ENCODE results near the gene PPM1H.

Gene PPM1H

DNA sequence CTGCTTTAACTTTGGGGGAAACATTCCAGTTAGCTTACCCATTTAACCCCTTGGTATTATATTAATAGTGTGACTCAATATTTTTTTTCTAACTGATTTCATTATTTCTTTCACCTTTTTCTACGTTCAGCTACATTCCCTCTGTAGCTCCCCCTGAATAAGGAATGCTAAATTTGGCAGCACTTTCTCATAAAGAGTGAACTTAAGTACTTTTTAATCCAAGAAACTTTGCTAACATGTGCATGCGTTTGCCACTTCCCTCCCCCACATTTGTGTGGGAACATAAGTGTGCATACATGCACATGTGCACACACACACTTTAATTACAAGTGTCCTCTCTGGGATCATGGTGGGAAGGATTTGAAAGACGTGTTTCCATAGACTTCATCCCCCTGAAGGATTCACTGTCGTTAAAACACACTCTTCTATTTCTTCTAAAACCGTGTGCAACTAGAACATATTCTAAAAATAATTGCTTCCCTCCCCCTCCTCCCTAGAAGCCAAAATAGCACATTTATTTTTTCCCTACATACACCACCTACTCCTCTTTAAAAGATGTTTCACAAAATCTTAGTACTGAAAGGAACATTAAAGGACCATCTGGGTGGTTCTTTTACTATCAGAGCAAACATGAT lies 142.6 kb downstream of the PPM1H start:
- no peak for DNase-seq

DNA sequence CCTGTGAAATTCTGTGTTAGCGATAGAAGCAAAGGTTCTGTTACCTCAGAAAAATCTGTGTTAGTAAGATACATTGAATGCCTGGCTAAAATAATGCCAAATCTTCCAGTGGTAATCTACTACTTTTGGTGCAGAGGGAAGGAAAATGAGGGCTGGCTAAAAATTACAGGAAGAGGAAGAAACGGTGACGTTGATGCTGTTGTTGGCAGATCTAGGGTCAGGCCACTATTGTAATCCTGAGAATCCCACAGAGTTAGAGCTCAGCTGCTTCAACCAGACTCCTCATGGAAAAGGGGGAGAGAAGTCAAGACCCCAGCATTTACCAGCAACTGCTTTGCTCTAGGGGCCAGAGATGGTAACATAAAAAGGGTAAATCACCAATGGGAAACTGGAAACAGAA lies 145.1 kb downstream of the PPM1H start:
- no peak for DNase-seq

DNA sequence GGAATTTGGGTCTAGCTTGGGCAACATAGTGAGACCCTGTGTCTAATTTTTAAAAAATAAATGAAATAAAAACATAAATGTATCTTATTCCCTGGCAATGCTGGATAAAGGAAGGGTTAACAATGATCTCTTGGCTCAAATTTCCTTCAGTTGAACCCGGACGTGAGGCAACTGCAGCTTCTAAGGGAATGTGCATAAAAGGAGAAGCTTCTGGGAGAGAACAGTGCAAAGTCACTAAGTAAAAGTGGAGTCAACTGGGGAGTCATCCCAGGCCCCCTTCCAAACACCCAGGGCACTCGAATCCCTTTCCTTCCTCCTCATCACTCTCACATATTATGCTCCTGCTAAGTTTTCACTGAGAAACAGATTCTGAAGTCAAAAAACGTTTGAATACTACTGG lies 147.3 kb downstream of the PPM1H start:
- no peak for DNase-seq

DNA sequence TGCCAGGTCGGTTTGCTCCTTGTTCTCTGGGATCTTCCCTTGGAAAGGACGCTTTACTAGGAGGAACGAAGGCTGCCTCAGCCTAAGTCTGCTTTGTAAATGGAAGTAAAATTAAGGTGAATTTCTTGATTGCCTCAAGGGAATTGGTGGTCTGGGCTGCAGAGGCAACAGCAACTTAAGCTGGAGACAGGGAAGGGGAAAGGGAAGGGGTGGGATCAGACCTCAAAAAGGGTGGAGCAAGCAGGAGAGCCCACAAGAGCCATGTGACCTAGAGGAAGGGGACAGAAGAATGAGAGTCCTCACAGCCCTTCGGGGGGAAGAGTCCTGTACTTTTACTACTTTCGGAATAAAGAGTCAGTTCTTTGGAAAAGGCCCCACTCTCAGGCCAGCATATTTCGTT lies 147.9 kb downstream of the PPM1H start:
- no peak for DNase-seq

DNA sequence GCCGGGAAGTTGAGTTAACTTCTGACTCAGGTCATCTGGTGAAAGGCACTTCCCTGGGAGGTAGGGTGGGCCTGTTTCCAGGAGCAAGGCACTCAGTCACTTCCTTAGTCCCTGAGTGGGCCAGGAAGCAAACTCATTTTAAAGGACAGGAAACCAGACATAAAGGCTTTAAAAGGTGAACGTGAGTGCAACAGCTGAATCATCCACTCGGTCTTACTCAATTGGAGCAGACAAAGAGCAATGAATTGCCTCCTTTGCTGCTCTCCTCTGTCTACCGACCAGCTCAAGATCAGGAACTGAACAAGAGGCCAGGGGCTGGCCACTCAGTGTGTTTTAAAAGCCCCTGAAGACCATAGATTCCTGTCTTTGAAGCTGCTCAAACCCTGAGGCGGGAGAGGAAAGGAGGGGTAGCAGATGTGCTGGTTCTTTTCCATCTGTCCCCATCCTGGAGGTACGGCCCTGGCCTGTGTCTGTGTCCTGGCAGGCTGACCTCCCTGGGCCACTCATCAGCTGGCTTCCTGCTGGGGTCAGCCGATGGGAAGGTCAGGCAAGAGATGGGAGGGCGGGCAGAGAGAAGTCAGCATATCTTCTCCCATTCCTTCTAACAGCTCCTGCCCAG lies 148.9 kb downstream of the PPM1H start:
- DNase-seq, result peak in 1 of 2 experiments; percentile 19

DNA sequence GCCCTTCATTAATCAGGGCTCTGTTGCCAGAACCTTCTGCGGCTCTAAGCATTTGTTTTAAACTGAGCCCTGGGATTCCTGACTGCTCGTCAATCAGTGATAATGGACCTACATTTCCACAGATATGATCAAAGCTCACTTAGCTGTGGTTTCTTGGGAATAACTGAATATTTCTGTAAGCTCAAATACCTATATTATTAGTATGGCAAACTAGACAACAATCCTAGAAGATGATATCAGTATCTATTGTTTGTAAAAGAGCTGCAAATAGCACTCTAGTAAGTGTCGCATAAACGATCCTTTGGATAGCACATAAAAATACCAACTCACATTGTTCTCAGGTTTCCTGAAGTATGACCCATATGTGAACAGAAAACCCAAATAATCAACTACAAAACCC lies 150.4 kb downstream of the PPM1H start:
- no peak for DNase-seq

DNA sequence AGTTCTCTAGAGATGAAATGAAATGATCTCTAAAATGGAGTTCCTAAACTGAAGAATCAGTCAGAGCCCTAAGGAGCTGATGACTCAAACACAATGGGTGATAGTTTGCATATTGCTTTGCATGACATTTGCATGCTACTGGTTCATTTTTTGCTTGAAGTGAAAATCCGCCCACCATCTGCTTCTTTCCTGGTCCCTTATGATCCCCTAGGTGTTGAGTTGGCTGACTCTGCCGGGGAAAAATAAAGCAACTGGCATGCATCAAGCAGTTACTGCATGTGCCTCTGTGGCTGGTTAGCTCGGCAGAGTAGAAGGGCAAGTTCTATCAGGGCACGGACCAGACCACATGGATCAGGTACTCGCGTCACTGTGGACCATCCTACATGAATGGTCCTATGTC lies 151.1 kb downstream of the PPM1H start:
- no peak for DNase-seq

DNA sequence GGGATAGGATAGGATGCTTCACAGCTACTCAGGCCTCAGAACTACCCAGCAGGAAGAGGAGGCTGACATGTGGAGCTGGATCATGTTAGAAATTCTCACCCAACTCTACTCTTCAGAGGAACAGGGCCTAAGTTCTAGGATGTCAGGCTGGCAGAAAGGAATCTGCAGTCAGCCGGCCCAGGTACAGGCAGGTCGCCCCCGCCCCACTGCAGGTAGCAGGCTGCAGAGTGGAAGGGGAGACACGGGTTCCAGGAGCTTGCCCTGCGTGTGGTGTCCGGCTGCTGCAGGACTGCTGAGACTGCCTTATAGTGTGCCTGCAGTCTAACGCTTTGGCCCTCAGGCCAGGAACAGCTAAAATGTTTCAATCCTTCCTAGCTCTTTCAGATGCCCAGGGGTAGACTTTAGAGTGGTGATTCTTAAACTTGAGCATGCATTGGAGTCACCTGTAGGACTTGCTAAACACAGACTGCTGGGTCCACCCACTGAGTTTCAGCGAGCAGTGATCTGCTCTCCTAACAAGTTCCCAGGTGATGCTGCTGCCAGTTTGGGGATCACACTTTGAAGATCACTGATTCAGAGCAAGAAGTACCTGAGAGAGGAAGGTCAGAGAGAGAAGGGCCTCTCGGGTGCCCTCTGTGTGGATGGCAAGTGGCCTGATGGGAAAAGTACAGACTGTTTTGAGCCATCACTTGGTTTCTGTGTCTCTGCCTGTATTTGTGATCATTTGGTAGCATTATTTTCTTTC lies 153.6 kb downstream of the PPM1H start:
- DNase-seq, result no peak

DNA sequence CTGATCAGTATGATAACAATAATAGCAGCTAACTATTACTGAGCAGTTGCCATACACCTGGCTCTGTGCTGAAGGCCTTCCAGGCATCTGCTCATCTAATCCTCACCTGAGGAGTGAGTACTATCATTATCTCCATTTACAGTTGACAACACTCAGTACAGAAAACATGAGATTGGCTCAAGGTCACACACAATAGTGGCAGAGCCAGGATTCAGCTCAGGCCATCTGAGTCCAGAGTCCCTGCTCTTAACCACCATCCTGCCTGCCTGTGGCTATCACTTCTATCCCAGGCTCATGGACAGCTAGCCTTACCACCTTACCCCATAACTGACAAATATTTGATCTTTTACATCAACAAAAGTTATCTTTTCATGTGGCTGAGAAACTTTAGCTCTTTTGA lies 155.5 kb downstream of the PPM1H start:
- no peak for DNase-seq

DNA sequence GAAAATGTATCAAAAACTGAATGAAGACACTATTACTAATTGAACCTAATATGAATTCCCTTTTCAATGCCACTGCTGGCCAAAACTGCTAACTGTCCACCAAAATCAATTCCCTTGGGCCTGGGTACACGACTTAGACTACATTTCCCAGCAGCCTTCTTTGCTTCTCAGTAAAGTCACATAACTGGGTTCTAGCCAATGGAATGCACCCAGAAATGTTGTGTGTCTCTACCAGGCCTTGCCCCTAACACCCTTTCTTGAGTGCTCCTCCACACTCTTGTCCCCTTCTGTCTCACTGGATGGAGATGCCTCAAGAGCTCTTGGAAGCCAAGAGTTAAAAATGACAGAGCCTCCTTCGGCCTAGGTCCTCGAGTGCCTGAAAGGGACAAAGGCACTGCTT lies 156.8 kb downstream of the PPM1H start:
- no peak for DNase-seq

DNA sequence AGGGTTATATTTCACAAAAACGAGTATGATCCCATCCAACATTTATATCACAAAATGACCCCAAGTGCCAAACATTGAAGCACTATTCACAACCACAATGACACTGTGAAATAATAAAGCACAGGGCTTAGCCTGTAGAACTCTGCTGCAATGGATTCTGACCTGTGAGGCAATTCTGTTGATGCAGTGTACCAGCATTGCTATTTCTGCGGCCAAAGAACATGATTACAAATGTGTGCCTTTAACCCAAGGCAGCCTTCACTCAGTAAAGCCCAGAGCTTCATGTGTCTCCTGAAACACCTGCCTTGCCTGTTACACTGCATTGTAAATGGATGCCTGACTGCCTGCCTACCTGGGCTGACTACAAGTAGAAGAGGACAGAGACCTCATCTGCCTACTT lies 158.0 kb downstream of the PPM1H start:
- no peak for DNase-seq

DNA sequence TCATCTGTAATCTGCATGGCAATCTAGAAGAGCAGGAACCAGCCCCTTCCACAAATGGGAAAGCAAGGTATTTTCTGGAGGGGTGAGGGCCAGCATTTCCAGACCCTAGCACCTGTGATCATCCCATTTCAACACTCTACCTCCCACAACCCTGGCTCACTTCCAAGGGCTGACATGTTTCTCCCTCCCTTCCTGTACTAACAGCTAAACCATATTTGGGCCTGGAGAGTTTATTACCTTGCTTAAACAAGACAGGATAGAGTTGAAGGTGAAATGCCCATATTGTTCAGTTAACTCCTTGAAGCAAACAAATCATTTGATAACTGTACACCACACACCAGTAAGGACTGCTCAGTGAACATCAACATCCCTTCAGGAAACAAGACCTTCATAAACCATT lies 158.4 kb downstream of the PPM1H start:
- DNase-seq, result peak in 1 of 2 experiments; percentile 12

DNA sequence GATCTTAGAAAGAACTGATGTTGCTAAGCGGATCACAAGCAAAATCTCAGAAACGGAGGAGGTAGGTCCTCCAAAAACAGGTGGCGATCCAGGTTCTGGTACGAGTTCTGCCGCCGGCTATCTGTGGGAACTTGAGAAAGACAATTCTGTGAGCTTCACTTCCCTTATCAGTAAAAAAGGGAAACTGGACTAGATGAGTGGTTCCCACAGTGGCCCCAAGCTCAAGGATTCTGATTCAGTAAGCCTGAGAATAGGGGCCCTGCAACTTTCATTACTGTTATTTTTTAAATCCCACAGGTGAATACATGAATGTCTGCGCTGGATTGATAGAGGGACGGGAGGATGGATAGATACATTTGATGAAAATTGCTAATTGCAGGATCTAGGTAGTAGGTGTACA lies 160.2 kb downstream of the PPM1H start:
- DNase-seq, result no peak

DNA sequence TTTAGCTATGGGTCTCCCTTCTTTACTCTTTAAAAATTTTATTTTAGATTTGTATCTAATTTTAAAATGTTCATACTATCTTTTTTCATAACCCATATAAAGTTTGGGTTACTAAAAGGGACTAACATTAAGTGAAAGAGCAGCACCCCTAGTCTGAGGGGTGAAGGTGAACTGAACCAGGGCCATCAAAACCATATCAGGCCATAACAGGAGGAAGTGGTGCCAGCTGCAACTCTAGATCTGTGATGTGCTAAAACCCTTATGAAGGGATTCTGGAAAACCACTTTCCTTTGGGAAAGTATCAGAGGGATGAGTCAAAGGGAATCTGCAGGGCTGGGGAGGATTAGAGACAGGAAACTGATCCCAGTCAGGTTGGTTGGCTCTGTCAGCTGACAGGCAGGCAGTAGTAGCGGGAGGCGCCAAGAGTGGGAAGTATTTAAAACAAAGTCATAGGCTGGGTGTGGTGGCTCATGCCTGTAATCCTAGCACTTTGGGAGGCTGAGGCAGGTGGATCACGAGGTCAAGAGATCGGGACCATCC lies 162.5 kb downstream of the PPM1H start:
- DNase-seq, result no peak

DNA sequence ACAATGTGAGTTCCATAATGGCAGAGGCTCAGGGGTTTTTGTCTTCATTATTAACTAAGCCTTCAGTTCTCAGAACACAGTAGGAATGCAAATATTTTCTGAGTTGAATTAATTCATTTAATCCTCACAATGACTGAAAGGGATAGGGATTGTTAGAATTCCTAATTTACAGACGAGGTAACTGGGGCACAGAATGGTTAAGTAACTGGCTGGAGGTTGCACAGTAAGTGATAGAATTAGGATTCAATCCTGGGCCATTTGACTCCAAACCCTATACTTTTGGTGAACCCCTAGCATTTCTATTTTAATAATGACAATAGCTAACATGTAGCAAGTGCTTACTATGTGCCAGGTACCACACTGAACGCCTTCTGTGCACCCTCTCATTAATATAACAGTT lies 163.1 kb downstream of the PPM1H start:
- DNase-seq, result no peak

DNA sequence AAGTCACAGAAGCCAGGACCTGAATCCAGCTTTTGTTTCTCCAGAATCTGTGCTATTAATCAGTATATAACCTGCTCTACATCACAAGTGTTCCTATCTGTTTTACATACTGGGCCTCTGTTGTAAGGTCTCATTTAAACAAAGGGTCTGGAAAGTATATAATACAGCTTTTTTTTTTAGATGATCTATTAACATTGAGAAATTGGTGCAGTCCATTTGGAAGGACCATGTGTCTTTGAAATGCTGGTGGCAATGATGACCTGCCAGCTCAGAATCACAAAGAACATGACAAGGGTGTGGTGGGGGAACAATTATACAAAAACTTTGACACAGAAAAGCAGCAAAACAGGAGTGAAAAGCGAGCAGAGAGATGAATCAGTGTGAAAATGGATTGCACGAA lies 164.6 kb downstream of the PPM1H start:
- no peak for DNase-seq

DNA sequence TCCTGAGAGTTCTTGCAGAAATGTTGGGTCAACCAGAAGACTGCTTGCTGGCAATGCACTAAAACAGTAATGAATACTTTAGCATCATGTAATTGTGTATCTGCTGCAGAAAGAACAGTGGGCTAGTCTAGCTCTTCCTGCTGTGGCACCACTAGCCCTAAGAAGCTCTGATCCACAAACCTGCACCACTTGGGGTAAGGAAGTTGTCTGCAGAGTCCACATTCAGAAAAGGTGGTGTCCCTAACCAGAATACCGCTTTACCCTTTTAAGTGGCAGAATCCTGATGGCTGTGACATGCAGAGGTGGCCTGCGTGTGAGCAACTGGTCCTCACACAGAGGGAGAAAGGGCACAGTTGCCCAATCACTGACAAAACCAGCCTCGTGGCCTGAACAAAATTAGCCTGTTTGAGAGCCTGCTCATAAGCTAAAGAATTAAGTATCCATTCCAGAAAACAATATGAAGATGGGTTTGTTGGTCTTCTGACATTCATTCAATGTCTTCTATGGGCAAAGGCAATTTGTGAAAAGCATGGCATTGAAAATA lies 165.8 kb downstream of the PPM1H start:
- DNase-seq, result no peak

DNA sequence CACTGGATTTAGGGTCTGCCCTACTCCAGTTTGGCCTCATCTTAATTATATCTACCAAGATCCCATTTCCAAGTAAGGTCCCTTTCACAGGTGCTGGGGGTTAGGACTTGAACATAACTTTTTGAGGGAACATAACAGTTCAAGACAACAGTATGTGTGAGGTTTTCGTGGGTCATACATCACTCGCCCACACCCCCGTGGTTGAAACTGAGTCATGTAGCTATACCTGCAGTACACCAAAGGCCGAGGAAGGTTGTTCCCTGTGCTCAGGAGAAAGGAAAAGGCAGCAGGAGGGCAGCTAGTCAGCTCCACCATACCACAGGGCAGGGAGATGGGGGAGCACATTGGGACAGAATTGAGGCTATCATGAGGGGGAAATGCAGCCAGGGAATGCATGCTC lies 167.0 kb downstream of the PPM1H start:
- no peak for DNase-seq

DNA sequence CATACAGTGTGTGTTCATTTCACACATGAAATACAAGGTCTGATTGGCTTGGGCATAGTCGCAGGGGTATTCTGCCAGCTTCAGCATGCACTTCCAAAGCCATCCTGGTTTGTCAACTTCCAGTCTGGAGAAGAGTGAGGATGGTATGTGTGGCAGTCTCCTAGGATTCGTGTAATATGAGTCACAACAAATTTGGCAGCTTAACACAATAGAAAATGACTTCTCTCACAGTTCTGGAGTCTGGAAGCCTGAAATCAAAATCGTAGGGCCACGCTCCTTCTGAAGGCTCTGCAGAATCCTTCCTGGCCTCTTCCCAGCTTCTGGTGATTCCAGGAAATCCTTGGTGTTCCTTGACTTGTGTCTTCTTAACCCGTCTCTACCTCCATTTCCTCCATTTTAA lies 167.5 kb downstream of the PPM1H start:
- no peak for DNase-seq

DNA sequence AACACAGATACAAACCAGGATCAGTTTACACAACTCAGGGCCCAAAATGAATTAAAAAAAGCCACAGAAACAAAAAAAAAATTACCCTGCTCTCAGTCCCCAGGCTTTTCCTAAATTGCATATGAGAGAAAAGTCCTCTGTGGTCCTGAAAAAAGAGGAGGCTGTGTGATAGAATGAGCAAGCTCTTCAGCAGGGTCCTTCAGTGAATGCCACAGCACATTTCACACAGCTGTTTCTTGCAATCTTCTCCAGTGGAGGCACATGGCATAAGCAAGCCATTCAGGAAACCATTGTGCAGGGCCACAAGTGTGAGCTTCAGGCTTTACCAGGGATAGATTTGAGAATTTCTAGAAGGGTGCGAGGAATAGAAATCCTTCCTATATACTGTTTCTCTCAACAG lies 168.5 kb downstream of the PPM1H start:
- DNase-seq, result no peak

DNA sequence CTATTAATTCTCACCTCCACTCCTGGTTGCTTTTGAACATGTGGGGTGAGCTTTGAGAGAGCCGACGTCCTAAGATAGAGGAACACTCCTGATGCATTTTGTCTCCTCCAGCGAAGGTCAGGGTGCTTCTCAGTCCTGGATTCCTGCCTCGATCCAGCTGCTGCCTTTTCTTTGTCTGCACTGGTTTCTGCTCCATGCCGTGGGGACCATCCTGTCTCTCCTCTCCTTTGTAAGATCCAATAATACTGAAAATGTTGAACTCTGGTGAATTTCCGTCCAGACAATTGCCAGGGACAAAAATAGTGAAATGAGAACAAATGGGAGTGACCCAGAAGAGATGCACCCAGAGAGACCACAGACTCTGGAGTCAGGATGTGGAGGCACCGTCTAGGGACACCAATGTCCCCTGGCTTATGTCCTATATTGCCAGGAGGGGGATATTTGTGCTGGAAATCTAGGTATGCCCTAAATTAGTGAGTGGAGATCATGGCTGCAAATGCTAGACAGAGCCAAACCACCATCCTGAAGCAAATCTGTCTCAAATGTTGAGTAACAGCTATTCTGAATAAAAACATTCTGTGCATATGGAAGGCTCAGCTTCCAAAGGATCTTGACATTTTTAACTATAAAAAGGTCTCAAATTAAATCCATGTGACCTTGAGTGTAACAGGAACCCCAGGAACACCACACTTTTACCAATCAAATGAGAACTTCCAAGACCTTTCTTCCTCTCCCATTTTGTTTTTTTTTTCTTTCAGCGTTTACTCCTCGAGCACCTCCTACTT lies 170.9 kb downstream of the PPM1H start:
- no peak for DNase-seq

DNA sequence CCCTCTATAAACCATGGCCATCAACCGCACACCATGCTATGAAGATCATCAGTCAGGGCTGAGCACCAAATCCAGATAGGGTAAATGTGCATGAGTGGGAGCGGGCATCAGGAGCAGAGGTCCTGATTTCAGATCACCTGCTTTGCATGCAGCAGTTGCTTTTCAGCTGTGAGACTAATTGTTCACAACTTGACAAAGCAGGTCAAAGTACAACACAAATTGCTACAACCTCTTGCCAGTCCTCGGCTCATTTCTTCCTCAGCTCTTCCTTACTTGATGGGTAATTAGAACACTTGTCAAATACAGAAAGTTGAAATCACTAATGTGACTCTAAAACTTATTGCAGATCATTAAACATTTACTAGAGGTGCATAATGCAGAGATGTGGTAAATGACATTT lies 171.6 kb downstream of the PPM1H start:
- DNase-seq, result no peak

DNA sequence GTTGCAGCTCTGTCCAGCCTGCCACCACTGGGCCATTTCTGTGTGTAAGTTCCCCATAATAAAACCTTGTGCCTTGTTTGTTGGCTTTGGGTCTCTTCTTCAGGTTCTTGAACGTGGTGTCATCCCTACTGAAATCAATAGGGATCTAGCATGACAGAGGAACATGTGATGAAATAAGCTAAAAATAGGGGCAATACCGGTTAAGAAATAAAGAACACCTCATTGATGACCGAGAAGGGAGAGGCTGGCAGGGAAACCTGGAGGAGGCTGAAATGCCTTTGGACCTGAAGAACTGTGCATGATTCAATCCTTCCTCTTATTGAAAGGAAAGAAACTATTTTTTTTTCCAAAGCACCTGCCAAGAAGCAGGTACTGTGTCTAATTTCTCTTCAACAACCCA lies 172.3 kb downstream of the PPM1H start:
- DNase-seq, result no peak
